PC-3 (cell line): ENCODE results near the gene OR2V1. TPM values are rescaled to one million over a fixed set of nuclear protein-coding genes. Genes with fewer than 3 reads are reported as not detected.
"Not testable (repeated sequence)": the region's sequence is repeated elsewhere in the genome, so short reads cannot be mapped to it uniquely, and the experiment has no call there.

Source experiments
- ATAC-seq: fragments of 200-7000 bp; cut with Tn5 transposase; 2 replicates; pipeline ENCODE4 v1.9.1; 2020; ENCODE audit warnings: mild to moderate bottlenecking, moderate library complexity
- BruUV-seq: library from RNA; stranded (reverse); fragments of 400-500 nt; replicated peaks from 2 replicates; lab custom pipeline; 2021; lab: Mats Ljungman, UMichigan
- CTCF ChIA-PET: fragments of 300-600 bp; sonication (Branson Sonifier 250); formaldehyde crosslinking; loops from one replicate; lab custom pipeline; 2022; ENCODE audit warnings: antibody characterized with exemption; lab: Charles Lee
- POLR2A ChIA-PET: fragments of 300-600 bp; sonication (Branson Sonifier 250); formaldehyde crosslinking; loops from one replicate; lab custom pipeline; 2022; ENCODE audit warnings: antibody characterized with exemption; ENCODE audit not compliant: unreplicated experiment; lab: Charles Lee
- DNase-seq: peaks from one replicate; pipeline ENCODE4 v3.0.0-alpha.2; 2015
- H2AFZ ChIP-seq: fragments of 300-600 bp; sonication (generic); 2 replicates; pipeline ENCODE4 v1.6.0; 2016; ENCODE audit warnings: antibody characterized with exemption, low read length
- H3F3A ChIP-seq: fragments of 300-600 bp; sonication (generic); one replicate; pipeline ENCODE4 v1.6.0; 2017; ENCODE audit warnings: antibody characterized with exemption, low read length, control low read depth, mild to moderate bottlenecking; ENCODE audit not compliant: unreplicated experiment
- H3K27ac ChIP-seq: fragments of 300-600 bp; sonication (generic); 2 replicates; pipeline ENCODE4 v1.5.1; 2016; ENCODE audit warnings: mild to moderate bottlenecking, low read length
- H3K27me3 ChIP-seq: fragments of 300-600 bp; sonication (generic); 2 replicates; pipeline ENCODE4 v1.6.1; 2016; ENCODE audit warnings: low read length, mixed read lengths
- H3K36me3 ChIP-seq: fragments of 300-600 bp; sonication (generic); 2 replicates; pipeline ENCODE4 v1.6.1; 2016; ENCODE audit warnings: low read depth, mixed run types, low read length, mixed read lengths
- H3K4me1 ChIP-seq: fragments of 300-600 bp; sonication (generic); 2 replicates; pipeline ENCODE4 v1.5.1; 2016; ENCODE audit warnings: low read length; ENCODE audit not compliant: insufficient read depth
- H3K4me2 ChIP-seq: fragments of 300-600 bp; sonication (generic); 2 replicates; pipeline ENCODE4 v1.6.0; 2016; ENCODE audit warnings: low read length
- H3K4me3 ChIP-seq: fragments of 300-600 bp; sonication (generic); 2 replicates; pipeline ENCODE4 v1.5.1; 2016; ENCODE audit warnings: mild to moderate bottlenecking, low read length, mixed read lengths
- H3K79me2 ChIP-seq: fragments of 300-600 bp; sonication (generic); 2 replicates; pipeline ENCODE4 v1.6.1; 2017; ENCODE audit warnings: low read length, mixed read lengths
- H3K9ac ChIP-seq: fragments of 300-600 bp; sonication (generic); 2 replicates; pipeline ENCODE4 v1.6.0; 2016; ENCODE audit warnings: mild to moderate bottlenecking, low read length
- H3K9me2 ChIP-seq: fragments of 300-600 bp; sonication (generic); replicated peaks from 2 replicates; pipeline ENCODE4 v1.6.1; 2016; ENCODE audit warnings: mixed run types, low read length, mixed read lengths
- H3K9me3 ChIP-seq: fragments of 300-600 bp; sonication (generic); 2 replicates; pipeline ENCODE4 v1.6.1; 2016; ENCODE audit warnings: low read length, mixed read lengths
- H4K20me1 ChIP-seq: fragments of 300-600 bp; sonication (generic); 2 replicates; pipeline ENCODE4 v1.6.1; 2016; ENCODE audit warnings: low read length, mixed read lengths
- EZH2 ChIP-seq: fragments of 300-600 bp; sonication (generic); IDR thresholded peaks from one replicate; pipeline ENCODE4 v1.6.1; 2017; ENCODE audit warnings: antibody characterized with exemption, mild to moderate bottlenecking, low read length; ENCODE audit not compliant: unreplicated experiment
- EZH2phosphoT487 ChIP-seq: fragments of 300-600 bp; sonication (generic); IDR thresholded peaks from 2 replicates; pipeline ENCODE4 v1.6.1; 2018; ENCODE audit warnings: mild to moderate bottlenecking, antibody characterized with exemption, low read length, borderline replicate concordance
- intact Hi-C: fragments of 100-400 bp; cut with micrococcal nuclease; formaldehyde crosslinking; loops from 2 replicates; pipeline ENCODE4 v1.9.0; 2023
- total RNA-seq: library from RNA; depleted of rRNA; stranded (reverse); fragments of >200 nt; gene quantifications from 2 replicates; pipeline ENCODE4 v1.2.3, GENCODE V29; 2014
- TF ChIP-seq, protein P1 (sequence below): fragments of 300-600 bp; sonication (generic); conservative IDR thresholded peaks from 2 replicates; pipeline ENCODE4 v1.5.1; 2017; ENCODE audit warnings: antibody characterized with exemption, low read depth, mild to moderate bottlenecking, low read length

The OR2V1 gene
- total RNA-seq, 1 experiment from 2014 or later = not detected

DNA sequence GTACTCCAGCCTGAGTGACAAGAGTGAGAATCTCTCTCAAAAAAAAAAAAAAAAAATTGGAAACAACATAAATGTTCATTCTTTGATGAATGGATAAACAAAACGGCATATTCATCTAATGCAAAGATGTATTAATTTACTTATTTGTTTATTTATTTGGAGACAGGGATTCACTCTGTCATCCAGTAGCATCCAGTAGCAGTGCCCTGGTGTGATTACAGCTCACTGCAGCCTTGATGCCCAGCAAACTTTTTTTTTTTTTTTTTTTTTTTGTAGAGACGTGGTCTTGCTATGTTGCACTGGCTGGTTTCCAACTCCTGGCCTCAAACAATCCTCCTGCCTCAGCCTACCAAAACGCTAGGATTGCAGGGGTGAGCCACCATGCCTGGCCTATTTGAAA is 40.8 kb upstream of the OR2V1 start:
- H3K9me2 ChIP-seq = no peaks in the 10 kb centered on the region
- H3K27ac ChIP-seq = no peak overlapping the region
- H3K79me2 ChIP-seq = no peaks in the 10 kb centered on the region
- H3K27me3 ChIP-seq = no peaks in the 10 kb centered on the region
- H3K9me3 ChIP-seq = no peaks in the 10 kb centered on the region
- H3K36me3 ChIP-seq = no peaks in the 10 kb centered on the region
- peaks cover 11% of the 10 kb centered on the region; the same call in 1 of the 2 replicates for H3K4me1 ChIP-seq
- no peak overlapping the region for H2AFZ ChIP-seq
- intact Hi-C loops = loop anchor here (5.0 kb wide), 3 partner anchors 119 to 389 kb away; no protein-coding TSS in a partner anchor
- CTCF ChIA-PET = interaction anchor here (1.3 kb wide), 1 partner anchor 387 kb away, joined by 3 read pairs; no protein-coding TSS in a partner anchor
- no peak for TF ChIP-seq EZH2
- TF ChIP-seq, protein P1, sequence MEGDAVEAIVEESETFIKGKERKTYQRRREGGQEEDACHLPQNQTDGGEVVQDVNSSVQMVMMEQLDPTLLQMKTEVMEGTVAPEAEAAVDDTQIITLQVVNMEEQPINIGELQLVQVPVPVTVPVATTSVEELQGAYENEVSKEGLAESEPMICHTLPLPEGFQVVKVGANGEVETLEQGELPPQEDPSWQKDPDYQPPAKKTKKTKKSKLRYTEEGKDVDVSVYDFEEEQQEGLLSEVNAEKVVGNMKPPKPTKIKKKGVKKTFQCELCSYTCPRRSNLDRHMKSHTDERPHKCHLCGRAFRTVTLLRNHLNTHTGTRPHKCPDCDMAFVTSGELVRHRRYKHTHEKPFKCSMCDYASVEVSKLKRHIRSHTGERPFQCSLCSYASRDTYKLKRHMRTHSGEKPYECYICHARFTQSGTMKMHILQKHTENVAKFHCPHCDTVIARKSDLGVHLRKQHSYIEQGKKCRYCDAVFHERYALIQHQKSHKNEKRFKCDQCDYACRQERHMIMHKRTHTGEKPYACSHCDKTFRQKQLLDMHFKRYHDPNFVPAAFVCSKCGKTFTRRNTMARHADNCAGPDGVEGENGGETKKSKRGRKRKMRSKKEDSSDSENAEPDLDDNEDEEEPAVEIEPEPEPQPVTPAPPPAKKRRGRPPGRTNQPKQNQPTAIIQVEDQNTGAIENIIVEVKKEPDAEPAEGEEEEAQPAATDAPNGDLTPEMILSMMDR = no peak
- no peak for TF ChIP-seq EZH2phosphoT487
- peak overlapping the region; percentile 85; the same call in 1 of the 2 replicates for H3K4me2 ChIP-seq
- no TSS peak for BruUV-seq
- no peak overlapping the region for H3K9ac ChIP-seq
- H3F3A ChIP-seq = no peaks in the 10 kb centered on the region
- H3K4me3 ChIP-seq = no peak overlapping the region
- no peak for DNase-seq
- no peak for ATAC-seq
- no peaks in the 10 kb centered on the region for H4K20me1 ChIP-seq
- POLR2A ChIA-PET = no interaction called here

DNA sequence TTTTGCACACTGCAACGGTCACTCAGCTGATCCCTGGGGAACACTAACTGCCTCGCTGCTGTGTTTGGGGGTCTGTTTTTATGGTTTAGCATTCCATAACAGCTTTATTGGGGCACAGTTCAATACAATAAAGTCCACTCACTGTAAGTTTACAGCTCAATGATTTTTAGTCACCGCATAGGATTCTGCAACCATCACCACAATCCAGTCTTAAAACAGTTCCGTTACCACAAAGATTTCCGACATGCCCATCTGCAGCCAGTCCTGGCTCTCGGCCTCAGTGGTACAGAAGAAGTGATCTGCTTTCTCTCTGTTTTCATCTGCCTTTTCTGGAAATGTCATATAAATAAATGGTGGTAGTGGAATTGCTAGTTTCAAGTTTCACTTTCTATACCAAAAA is 40.0 kb upstream of the OR2V1 start:
- H3K4me3 ChIP-seq = no peak overlapping the region
- TF ChIP-seq, protein P1 = no peak
- ChIA-PET POLR2A (no interaction called here), CTCF (interaction anchor here (0.6 to 0.8 kb wide), 2 partner anchors 13 to 52 kb away, joined by 3 read pairs; partner anchors contain the start of gene TRIM41)
- H3K9me3 ChIP-seq = no peaks in the 10 kb centered on the region
- H3K9ac ChIP-seq = no peak overlapping the region
- H3K27ac ChIP-seq = no peak overlapping the region
- DNase-seq = no peak
- H3K36me3 ChIP-seq = no peaks in the 10 kb centered on the region
- no peaks in the 10 kb centered on the region for H4K20me1 ChIP-seq
- BruUV-seq = no TSS peak
- H3K27me3 ChIP-seq = no peaks in the 10 kb centered on the region
- no peak overlapping the region for H3K4me2 ChIP-seq
- peaks cover 11% of the 10 kb centered on the region; the same call in 1 of the 2 replicates for H3K4me1 ChIP-seq
- no peak for ATAC-seq
- no peak overlapping the region for H2AFZ ChIP-seq
- no peaks in the 10 kb centered on the region for H3F3A ChIP-seq
- intact Hi-C loops = loop anchor here (5.0 kb wide), 3 partner anchors 119 to 389 kb away; no protein-coding TSS in a partner anchor
- no peaks in the 10 kb centered on the region for H3K9me2 ChIP-seq
- H3K79me2 ChIP-seq = no peaks in the 10 kb centered on the region

DNA sequence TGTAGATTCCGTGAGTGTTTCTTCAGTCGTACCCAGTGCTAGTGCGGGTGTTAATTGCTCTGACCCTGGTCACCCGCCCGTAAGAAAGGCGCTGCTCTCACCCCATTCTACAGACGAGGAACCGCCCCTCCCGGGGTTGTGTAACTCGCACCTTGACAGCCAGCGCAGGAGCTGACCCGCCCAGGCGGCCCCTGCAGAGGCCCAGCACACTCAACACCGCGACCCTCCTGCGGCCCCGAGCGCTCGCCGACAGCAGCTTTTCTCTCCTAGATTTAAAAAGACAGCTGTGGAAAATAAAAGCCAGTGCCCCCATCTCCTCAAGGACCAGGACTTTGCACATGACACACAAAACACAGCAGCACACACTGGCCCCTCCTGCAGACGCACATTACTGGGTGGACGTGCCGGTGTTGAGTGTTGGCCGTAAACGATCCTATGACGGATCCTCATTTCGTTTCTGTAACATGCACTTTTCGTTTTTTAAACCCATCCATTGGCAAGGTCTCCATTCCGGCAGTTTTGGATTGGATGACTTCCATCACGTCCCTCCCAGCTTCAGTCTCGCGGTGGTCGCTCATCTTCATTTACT is 39.4 kb upstream of the OR2V1 start:
- Histone ChIP-seq H3K9ac (no peak overlapping the region), H4K20me1 (no peaks in the 10 kb centered on the region), H3K4me2 (no peak overlapping the region), H3K27ac (no peak overlapping the region), H3K27me3 (no peaks in the 10 kb centered on the region), H3K9me2 (no peaks in the 10 kb centered on the region), H3K36me3 (no peaks in the 10 kb centered on the region), H3F3A (no peaks in the 10 kb centered on the region), H3K4me3 (no peak overlapping the region), H2AFZ (no peak overlapping the region), H3K79me2 (no peaks in the 10 kb centered on the region), H3K9me3 (no peaks in the 10 kb centered on the region), H3K4me1 (peaks cover 11% of the 10 kb centered on the region; the same call in 1 of the 2 replicates)
- ATAC-seq (no peak), DNase-seq (no peak)
- intact Hi-C loops = loop anchor here (5.0 kb wide), 3 partner anchors 118 to 388 kb away; no protein-coding TSS in a partner anchor
- ChIA-PET POLR2A (no interaction called here), CTCF (interaction anchor here (0.6 to 0.8 kb wide), 2 partner anchors 14 to 53 kb away, joined by 3 read pairs; partner anchors contain the start of gene TRIM41)
- BruUV-seq = no TSS peak
- TF ChIP-seq EZH2 = no peak
- TF ChIP-seq, protein P1 = no peak
- TF ChIP-seq EZH2phosphoT487 = no peak

DNA sequence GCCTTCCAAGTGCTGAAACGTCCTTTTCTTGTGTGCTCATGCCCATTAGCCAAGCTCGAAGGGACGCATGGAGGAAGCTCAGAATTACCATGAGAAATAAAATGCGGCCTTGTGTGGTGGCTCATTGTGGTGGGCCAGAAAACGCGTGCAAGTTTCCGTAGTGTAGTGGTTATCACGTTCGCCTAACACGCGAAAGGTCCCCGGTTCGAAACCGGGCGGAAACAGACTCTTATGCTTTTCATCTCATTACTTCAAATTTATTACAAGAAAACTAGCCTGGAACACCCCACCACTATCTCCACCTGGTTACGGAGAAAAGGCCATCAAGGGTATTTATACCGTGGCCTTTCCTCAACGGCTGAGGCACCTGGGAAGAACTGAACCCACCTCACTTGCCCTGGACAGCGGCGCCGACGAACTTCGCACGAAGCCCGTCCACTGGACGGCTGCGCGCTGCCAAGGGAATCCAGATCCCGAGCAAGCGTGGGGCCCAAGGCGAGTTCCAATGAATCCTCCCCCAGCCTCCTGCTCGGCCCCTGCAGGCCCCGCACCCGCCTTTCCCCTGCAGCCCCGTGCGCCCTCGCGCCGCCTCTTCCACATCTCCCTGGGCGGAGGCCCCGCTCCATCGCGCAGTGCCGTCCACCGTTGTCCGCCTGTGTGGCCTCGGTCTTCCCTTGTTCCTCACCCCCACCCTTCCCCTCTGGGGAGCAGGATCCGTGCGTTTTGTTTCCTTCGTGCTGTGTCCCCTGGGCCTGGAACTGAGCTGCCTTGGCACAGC is 38.7 kb upstream of the OR2V1 start:
- H3K4me3 ChIP-seq, H3K36me3 ChIP-seq, ATAC-seq, H3K9me3 ChIP-seq, H4K20me1 ChIP-seq, H3K4me2 ChIP-seq, H2AFZ ChIP-seq, H3K79me2 ChIP-seq, H3K9ac ChIP-seq, H3K27me3 ChIP-seq, BruUV-seq, DNase-seq, H3K27ac ChIP-seq, CTCF ChIA-PET, H3F3A ChIP-seq, POLR2A ChIA-PET, H3K9me2 ChIP-seq: not testable (repeated sequence)
- intact Hi-C loops = loop anchor here (5.0 kb wide), 3 partner anchors 117 to 387 kb away; no protein-coding TSS in a partner anchor
- H3K4me1 ChIP-seq = peaks cover 11% of the 10 kb centered on the region; the same call in 1 of the 2 replicates
